GM12892 (cell line): Measurements from ENCODE around the gene RFXANK.

Experiments used
- DNase-seq: peaks from one replicate; pipeline ENCODE4 v3.0.0; 2011; ENCODE audit not compliant: insufficient read length
- FAIRE-seq: peaks from 2 replicates; lab custom pipeline; 2011; peaks lifted over from hg19 to GRCh38; lab: Jason Lieb, UNC
- POLR2A ChIP-seq: IDR thresholded peaks from 2 replicates; pipeline ENCODE4 v1.6.1; 2011; ENCODE audit warnings: low read depth, low read length, control low read depth
- POLR2AphosphoS5 ChIP-seq: IDR thresholded peaks from 2 replicates; pipeline ENCODE4 v1.6.1; 2011; ENCODE audit warnings: low read depth, low read length, control low read depth
- TAF1 ChIP-seq: IDR thresholded peaks from 2 replicates; pipeline ENCODE4 v1.6.1; 2011; ENCODE audit warnings: low read depth, mild to moderate bottlenecking, control low read depth, low read length, borderline replicate concordance

RFXANK gene

GRCh38 chr19:19224852-19225494, 32.9 kb downstream of the RFXANK start:
- peak; percentile 73 for FAIRE-seq
- TF ChIP-seq POLR2A (no peak), POLR2AphosphoS5 (no peak), TAF1 (no peak)
- peak; percentile 90 for DNase-seq

DNA sequence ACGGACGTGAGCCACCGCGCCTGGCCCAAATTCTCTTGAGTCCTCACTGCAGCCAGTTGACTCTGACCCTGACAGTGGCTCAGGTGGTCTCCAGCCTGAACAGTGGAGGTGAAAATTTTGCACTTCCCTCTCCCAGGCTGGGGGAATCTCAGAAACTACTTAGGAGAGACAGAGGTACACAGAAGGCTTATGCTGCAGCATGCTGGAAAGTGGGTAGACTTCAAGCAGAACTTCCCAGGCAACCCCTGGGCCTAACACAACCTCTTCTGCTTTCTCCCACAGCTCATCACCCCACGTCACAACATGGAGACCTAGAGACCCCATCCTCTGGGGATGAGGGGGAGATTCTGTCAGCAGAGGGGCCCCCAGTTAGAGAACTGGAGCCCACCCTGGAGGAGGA, 34.1 kb downstream of the RFXANK start:
- no peak for FAIRE-seq
- TF ChIP-seq POLR2AphosphoS5 (no peak), TAF1 (no peak), POLR2A (no peak)
- no peak for DNase-seq

GRCh38 chr19:19226663-19227062, 34.6 kb downstream of the RFXANK start:
- FAIRE-seq = no peak
- TF ChIP-seq POLR2AphosphoS5 = no peak
- TF ChIP-seq POLR2A = no peak
- TF ChIP-seq TAF1 = no peak
- DNase-seq = no peak

DNA sequence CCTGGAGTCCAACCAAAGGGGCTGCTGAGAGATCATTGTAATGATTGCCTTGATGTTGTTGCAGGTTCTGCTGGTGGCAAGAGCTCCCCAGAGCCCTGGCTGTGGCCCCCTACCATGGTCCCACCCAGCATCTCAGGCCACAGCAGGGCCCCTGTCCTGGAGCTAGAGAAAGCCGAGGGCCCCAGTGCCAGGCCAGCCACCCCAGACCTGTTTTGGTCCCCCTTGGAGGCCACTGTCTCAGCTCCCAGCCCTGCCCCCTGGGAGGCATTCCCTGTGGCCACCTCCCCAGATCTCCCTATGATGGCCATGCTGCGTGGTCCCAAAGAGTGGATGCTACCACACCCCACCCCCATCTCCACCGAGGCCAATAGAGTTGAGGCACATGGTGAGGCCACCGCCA, 35.2 kb downstream of the RFXANK start:
- FAIRE-seq (no peak), DNase-seq (no peak)
- TF ChIP-seq POLR2A = no peak

- TF ChIP-seq POLR2A = no peak
- TF ChIP-seq POLR2AphosphoS5 = no peak
- no peak for TF ChIP-seq TAF1
- FAIRE-seq (no peak), DNase-seq (no peak)
These were observed 37.6 kb downstream of the RFXANK start for GRCh38 chr19:19229701-19230100.

DNA sequence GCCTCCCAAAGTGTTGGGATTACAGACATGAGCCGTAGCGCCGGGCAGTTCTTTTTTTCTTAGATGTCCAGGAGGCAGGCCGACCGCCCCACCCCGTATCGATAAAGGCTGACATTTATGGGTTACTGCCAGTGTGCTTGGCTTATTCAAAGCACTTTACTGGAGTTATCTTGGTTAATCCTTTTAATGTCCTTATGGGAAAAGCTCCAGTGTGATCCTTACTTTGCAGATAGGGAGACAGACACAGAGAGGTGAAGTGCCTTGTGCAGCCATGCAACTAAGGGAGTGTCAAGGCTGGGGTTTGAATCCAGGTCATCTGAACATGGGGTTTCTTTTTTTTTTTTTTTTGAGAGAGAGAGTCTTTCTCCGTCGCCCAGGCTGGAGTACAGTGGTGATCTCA, 38.9 kb downstream of the RFXANK start:
- no peak for FAIRE-seq
- no peak for DNase-seq
- no peak for TF ChIP-seq POLR2AphosphoS5
- TF ChIP-seq TAF1 = no peak
- TF ChIP-seq POLR2A = no peak

- DNase-seq = no peak
- no peak for FAIRE-seq
- TF ChIP-seq POLR2AphosphoS5 (no peak), TAF1 (no peak), POLR2A (no peak)
These were observed 40.2 kb downstream of the RFXANK start for GRCh38 chr19:19232261-19232721.

- TF ChIP-seq TAF1 = no peak
- TF ChIP-seq POLR2AphosphoS5 = no peak
- no peak for TF ChIP-seq POLR2A
- FAIRE-seq (no peak), DNase-seq (no peak)
These were observed 42.3 kb downstream of the RFXANK start for GRCh38 chr19:19234220-19234816.

DNA sequence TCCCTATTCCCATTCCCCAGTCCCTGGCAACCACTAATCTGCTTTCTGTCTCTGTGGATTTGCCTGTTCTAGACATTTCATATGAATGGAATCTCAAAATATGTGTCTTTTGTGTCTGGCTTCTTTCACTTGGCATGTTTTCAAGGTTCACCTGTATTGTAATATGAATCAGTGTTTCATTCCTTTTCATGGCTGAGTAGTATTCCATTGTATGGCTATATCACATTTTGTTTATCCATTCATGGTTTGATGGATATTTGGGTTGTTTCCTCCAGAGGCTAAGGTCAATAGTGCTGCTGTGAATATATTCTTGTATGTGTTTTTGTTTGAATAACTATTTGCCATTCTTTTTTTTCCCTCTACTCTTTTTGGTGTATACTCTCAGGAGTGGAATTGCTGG, 44.1 kb downstream of the RFXANK start:
- no peak for TF ChIP-seq TAF1
- no peak for DNase-seq
- no peak for FAIRE-seq

GRCh38 chr19:19238126-19238894, 46.3 kb downstream of the RFXANK start:
- DNase-seq = no peak
- no peak for FAIRE-seq
- no peak for TF ChIP-seq TAF1

DNA sequence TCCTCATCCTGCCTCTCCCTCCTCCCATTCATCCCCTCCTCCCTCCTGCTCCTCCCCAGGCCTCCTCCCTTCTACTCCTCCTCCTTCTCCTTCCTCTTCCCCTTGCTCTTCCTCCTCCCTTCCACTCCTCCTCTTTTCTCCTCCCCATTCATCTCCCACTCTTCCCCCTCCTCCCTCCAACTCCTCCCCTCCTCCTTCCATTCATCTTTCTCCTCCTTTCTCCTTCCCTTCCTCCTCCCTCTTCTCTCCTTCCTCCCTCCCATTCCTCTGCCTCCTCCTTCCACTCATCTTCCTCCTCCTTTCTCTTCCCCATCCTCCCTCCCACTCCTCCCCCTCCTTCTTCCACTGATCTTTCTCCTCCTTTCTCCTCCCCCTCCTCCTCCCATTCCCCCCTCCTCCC, 47.6 kb downstream of the RFXANK start:
- DNase-seq = no peak
- FAIRE-seq = no peak
- TF ChIP-seq POLR2A (no peak), POLR2AphosphoS5 (no peak), TAF1 (no peak)

DNA sequence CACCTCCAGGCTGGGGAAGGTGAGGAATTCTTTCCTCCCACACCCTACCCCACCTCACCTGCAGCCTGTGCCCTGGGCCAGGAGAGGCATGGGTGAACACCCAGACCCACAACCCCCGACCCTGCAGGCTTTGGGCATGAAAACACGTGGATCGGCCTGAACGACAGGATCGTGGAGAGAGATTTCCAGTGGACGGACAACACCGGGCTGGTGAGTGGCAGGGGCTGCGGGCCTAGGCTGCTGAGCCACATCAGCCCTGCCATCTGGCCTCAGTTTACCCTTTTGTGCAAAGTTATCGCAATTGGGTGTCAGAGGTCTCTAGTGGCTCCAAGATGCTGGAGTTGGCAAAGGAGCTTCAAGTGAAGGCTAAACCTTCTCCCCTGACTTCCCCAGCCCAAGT, 48.4 kb downstream of the RFXANK start:
- no peak for DNase-seq
- TF ChIP-seq POLR2A = no peak
- no peak for TF ChIP-seq TAF1
- TF ChIP-seq POLR2AphosphoS5 = no peak
- FAIRE-seq = no peak
